Raji (cell line): Measurements from ENCODE around the gene KCNQ5.

Source experiments
- POLR2A ChIP-seq: IDR thresholded peaks from 2 replicates; pipeline ENCODE4 v1.6.1; 2011; ENCODE audit warnings: low read depth, low read length, control low read depth; ENCODE audit not compliant: insufficient read depth

The KCNQ5 gene

DNA sequence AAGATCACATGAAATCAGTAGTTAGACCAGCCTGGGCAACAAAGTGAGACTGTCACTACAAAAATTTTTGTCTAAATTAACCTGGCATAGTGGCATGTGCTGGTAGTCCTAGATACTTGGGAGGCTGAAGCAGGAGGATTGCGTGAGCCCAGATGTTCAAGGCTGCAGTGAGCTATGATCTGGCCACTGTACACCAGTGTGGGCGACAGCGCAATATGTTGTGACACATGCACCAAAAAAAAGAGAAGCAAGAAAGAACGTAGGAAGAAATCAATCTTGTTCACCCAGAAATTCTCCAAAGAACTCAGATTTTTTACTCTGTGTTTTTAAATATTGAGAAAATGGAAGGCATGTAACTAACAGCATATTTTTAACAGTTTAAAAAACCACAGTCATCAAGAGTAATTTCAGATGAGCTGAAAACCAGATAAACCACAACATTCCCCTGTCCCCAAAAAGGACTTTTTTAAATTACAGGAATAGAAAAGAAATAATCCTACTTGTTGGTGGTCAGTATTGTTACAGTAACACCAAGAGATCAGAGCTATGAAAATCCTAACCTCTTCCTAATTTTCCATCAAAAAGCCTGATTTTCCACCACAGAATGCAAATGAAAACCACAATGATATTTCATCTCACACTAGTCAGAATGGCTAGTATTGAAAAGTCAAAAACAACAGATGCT lies 363.3 kb downstream of the KCNQ5 start:
- no peak for TF ChIP-seq POLR2A

DNA sequence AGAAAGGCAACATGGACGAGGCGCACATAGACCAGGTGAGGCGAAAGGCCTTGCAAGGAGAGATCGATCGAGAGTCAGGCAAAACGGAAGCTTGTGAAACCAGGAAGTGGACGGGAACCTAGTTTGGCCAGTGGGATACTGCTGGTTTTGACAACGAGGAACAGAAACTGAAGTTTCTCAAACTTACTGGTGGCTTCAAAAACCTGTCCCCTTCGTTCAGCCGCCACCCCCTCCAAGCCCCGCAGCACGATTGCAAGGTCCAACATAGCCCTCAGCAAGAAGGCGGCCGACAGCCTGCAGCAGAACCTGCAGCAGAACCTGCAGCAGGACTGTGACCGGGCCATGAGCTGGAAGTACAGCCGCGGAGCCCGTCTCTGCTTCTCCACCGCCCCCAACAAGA lies 365.4 kb downstream of the KCNQ5 start:
- TF ChIP-seq POLR2A = no peak

- no peak for TF ChIP-seq POLR2A
These were observed 378.1 kb downstream of the KCNQ5 start for GRCh38 chr6:72999995-73000394.

DNA sequence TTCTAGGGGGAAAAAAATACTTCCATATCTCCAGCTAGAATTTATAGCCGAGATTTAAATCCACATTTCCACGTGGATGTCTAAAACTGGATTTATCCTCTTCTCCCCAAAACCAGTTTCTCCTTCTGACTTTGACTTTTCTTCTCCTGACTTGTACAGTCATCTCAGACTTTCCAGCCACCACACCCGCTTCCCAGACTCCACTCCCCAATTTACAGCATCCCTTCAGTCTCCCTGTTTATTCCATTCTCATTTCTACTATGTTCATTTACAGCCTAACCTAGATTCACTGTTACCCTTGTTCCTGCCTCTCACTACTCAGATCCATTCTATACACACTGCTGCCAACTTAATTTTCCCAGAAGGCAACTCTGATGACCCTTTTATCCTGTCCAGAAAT lies 378.6 kb downstream of the KCNQ5 start:
- no peak for TF ChIP-seq POLR2A

- TF ChIP-seq POLR2A = no peak
These were observed 380.7 kb downstream of the KCNQ5 start for GRCh38 chr6:73002588-73002987.

DNA sequence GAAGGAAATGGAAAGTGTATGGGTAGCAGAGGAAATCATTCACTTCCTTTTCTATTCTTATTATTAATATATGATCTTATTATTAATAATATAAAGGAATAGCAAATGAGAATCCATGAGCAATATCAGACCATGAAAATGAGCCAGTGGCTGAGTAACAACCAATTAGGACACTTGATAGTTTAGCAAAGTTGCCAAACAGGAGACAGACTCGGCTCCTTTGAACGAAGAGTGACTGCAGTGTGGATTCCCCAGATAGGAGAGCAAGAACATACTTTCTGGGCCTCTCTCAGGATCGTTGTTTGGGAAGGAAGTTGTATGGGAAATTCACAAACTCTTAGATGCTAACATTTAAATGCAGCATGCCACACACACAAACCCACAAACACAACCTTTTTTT lies 381.4 kb downstream of the KCNQ5 start:
- no peak for TF ChIP-seq POLR2A

- no peak for TF ChIP-seq POLR2A
These were observed 382.4 kb downstream of the KCNQ5 start for GRCh38 chr6:73004231-73004630.

DNA sequence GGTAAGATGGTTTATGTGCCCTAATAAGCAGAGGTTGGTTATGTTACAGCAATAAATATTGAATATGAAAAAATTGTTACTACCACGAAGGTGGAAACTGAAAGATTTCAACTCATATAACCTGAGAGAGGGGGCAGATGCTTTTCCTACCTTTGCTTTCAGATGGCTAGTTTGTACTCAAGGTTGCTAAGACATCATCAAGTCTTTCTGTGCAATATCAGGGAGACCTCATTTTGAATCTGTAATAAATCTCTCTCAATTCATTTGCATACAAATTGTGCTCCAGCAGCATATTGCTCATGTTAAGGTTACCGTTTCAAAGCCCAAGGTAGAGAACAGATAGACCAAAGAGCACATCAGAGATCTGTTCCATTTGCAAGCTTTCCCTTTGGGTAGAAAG lies 383.0 kb downstream of the KCNQ5 start:
- no peak for TF ChIP-seq POLR2A

- TF ChIP-seq POLR2A = no peak
These were observed 384.3 kb downstream of the KCNQ5 start for GRCh38 chr6:73006146-73006545.

- no peak for TF ChIP-seq POLR2A
These were observed 390.1 kb downstream of the KCNQ5 start for GRCh38 chr6:73011945-73012344.

- TF ChIP-seq POLR2A = no peak
These were observed 395.6 kb downstream of the KCNQ5 start for GRCh38 chr6:73017476-73017875.

DNA sequence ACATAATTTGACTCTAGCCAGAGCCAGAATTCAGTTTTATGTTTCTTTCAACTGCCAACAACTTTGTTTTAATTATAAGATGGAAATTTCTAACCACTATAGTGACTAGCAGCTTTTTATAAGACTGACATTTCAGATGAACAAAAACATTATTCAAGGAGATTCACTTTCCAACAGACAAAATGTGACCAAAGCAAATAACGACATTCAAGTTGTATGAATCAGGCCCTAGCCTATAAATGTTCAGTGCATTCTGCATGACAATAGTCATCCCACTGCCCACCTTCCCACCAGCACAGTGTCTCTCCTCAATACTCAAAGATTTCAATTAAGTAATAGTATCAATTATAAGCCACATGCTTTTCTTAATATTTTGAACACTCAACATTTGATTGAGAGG lies 402.7 kb downstream of the KCNQ5 start:
- no peak for TF ChIP-seq POLR2A

DNA sequence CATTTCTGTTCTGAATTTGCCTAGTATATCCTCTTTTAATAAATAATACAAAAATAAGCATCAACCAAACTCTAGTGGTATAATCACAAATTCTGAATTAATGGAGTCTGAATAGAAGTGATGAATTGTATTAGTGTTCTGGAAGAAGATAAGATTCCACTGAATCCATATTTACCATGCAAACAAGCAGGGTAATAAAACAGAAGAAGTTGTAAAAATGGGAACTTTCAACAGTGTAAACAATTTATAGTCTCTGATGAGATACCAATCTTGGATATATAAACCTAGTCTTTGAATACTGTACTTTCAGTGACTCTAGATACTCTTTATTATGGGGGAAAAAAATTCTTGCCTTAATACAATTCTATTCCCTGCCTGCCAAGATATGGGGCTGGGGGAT lies 405.8 kb downstream of the KCNQ5 start:
- TF ChIP-seq POLR2A = no peak

- TF ChIP-seq POLR2A = no peak
These were observed 406.4 kb downstream of the KCNQ5 start for GRCh38 chr6:73028124-73028766.

GRCh38 chr6:73028893-73029450 lies 407.1 kb downstream of the KCNQ5 start:
- no peak for TF ChIP-seq POLR2A

- TF ChIP-seq POLR2A = no peak
These were observed 408.4 kb downstream of the KCNQ5 start for GRCh38 chr6:73030257-73030656.
